ENCODE results near the gene VSTM2A.
"Not testable (repeated sequence)": the region's sequence is repeated elsewhere in the genome, so short reads cannot be mapped to it uniquely, and the experiment has no call there.

VSTM2A gene, protein sequence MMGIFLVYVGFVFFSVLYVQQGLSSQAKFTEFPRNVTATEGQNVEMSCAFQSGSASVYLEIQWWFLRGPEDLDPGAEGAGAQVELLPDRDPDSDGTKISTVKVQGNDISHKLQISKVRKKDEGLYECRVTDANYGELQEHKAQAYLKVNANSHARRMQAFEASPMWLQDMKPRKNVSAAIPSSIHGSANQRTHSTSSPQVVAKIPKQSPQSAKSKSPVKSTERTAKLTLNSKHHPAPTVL

DNA sequence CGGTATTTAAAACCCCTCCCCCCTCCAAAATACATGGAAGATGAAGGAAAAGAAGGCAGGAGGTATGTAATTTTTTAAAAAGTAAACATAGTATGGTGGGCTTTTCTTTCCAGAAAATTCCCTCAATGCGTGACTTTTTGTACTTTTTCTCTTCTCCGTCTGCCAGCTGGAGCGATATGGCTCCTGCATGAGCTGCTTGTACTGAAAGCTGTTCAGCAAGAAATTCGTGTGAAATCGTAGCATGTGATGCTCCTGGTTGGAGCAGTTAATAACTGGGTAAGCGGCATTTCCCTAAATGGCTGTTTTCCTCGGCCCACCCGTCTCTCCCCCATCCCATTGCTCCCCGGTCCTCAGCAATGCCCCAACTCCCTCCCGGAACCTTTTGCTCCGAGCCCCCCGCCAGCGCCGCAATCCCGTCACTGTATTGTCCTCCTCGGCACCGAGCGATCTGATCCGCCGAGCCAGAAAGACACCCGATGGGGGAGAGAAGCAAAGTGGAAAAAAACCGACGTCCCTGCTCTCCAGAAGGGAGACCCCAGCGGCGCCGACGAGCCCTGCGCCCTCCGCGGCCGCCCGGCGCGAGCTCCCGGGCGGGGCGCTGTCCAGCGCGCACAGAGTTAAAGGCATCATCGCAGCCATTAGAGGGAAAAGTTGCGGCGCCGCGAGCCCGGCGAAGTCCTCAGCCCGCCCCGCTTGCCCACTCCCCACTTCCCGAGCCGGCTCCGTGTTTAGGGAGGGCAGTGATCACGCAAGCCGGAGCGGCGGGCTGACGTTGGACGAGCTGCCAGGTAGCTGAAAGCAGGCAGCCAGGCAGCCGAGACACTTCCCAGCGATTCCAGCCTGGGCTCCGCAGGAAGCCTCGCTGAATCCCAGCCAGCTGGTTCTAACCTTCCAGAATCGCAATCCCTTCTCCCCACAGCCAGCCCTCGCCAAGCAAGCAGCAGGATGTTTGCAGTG, at the start of gene VSTM2A:
Gene VSTM2A, plus strand, starts transcription at position 707 of the 957 bp plus-strand sequence. CDS start 356 bp downstream, outside the sequence.
- Histone ChIP-seq H3K27me3 (ENCODE audit: control insufficient read depth, low read length) (no peaks in the 10 kb centered on the region), H3K27ac (ENCODE audit: low read depth, low read length) (no peak within 1 kb of the TSS), H3K4me2 (ENCODE audit: low read length) (no peak within 1 kb of the TSS)

DNA sequence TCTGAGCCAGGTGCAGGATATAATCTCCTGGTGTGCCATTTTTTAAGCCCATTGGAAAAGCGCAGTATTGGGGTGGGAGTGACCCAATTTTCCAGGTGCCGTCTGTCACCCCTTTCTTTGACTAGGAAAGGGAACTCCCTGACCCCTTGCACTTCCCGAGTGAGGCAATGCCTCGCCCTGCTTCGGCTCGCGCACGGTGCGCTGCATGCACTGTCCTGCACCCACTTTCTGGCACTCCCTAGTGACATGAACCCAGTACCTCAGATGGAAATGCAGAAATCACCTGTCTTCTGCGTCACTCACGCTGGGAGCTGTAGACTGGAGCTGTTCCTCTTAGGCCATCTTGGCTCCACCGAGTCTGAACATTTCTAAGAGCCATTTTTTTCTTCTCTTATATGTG, 37.6 kb upstream of the VSTM2A start:
- H3K27ac ChIP-seq (ENCODE audit: low read depth, low read length); H3F3A ChIP-seq (ENCODE audit: control insufficient read depth, insufficient read depth); H3K4me3 ChIP-seq (ENCODE audit: low read length); H3K9me2 ChIP-seq (replicated peaks; ENCODE audit: control insufficient read depth, low read length); H4K20me1 ChIP-seq (ENCODE audit: control insufficient read depth, insufficient read depth, low read depth, low read length); H3K79me2 ChIP-seq (ENCODE audit: control insufficient read depth, low read length); H3K4me2 ChIP-seq (ENCODE audit: low read length); H3K4me1 ChIP-seq (ENCODE audit: control insufficient read depth, low read length); H3K36me3 ChIP-seq (ENCODE audit: control insufficient read depth, low read length); H3K9me3 ChIP-seq (ENCODE audit: control insufficient read depth, insufficient read depth, low read length); H3K27me3 ChIP-seq (ENCODE audit: control insufficient read depth, low read length): not testable (repeated sequence)

More for the DNA sequence above, at the start of gene VSTM2A:
- Histone ChIP-seq H4K20me1 (ENCODE audit: control insufficient read depth, insufficient read depth, low read depth, low read length) (no peaks in the 10 kb centered on the region), H3K4me1 (ENCODE audit: control insufficient read depth, low read length) (no peaks in the 10 kb centered on the region), H3F3A (ENCODE audit: control insufficient read depth, insufficient read depth) (no peaks in the 10 kb centered on the region), H3K9me2 (replicated peaks; ENCODE audit: control insufficient read depth, low read length) (no peaks in the 10 kb centered on the region), H3K79me2 (ENCODE audit: control insufficient read depth, low read length) (no peaks in the 10 kb centered on the region), H3K9me3 (ENCODE audit: control insufficient read depth, insufficient read depth, low read length) (peaks cover 3% of the 10 kb centered on the region; the same call in 1 of the 2 replicates), H3K4me3 (ENCODE audit: low read length) (no peak within 1 kb of the TSS), H3K36me3 (ENCODE audit: control insufficient read depth, low read length) (no peaks in the 10 kb centered on the region)
- no peak for TF ChIP-seq EZH2phosphoT487 (IDR thresholded peaks at IDR 0.05; ENCODE audit: borderline replicate concordance, low read length)
- TF ChIP-seq CTCF (IDR thresholded peaks at IDR 0.05; ENCODE audit: low read depth, low read length, poor library complexity, severe bottlenecking) = no peak

DNA sequence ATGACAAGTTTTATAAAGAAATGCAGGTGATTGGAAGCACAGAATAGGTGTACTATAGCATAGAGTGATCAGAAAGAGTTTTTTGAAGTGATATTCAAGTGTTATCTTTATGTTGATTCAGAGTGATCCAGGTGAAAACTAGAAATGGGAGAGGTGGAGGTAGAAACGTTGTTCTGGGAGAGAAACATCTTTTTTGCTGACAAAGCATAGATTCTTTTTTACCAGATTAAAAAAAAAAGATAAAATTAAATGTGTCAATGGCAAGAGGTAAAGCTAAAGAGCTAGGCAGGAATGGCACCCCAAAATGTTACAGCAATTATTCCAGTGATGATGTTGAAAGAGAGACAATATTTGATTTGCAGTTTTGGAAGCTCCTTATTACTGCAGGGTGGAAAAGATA, 12.6 kb upstream of the VSTM2A start:
- no peaks in the 10 kb centered on the region for H3K4me1 ChIP-seq (ENCODE audit: control insufficient read depth, low read length)
- no peak overlapping the region for H3K4me2 ChIP-seq (ENCODE audit: low read length)
- no peaks in the 10 kb centered on the region for H3K79me2 ChIP-seq (ENCODE audit: control insufficient read depth, low read length)
- H3K36me3 ChIP-seq (ENCODE audit: control insufficient read depth, low read length) = no peaks in the 10 kb centered on the region
- no peaks in the 10 kb centered on the region for H3F3A ChIP-seq (ENCODE audit: control insufficient read depth, insufficient read depth)
- H3K9me3 ChIP-seq (ENCODE audit: control insufficient read depth, insufficient read depth, low read length) = peaks cover 3% of the 10 kb centered on the region; the same call in 1 of the 2 replicates
- no peak for TF ChIP-seq CTCF (IDR thresholded peaks at IDR 0.05; ENCODE audit: low read depth, low read length, poor library complexity, severe bottlenecking)
- TF ChIP-seq EZH2phosphoT487 (IDR thresholded peaks at IDR 0.05; ENCODE audit: borderline replicate concordance, low read length) = no peak
- no peak overlapping the region for H3K27ac ChIP-seq (ENCODE audit: low read depth, low read length)
- H3K9me2 ChIP-seq (replicated peaks; ENCODE audit: control insufficient read depth, low read length) = no peaks in the 10 kb centered on the region
- H3K4me3 ChIP-seq (ENCODE audit: low read length) = no peak overlapping the region
- no peaks in the 10 kb centered on the region for H3K27me3 ChIP-seq (ENCODE audit: control insufficient read depth, low read length)
- no peaks in the 10 kb centered on the region for H4K20me1 ChIP-seq (ENCODE audit: control insufficient read depth, insufficient read depth, low read depth, low read length)

DNA sequence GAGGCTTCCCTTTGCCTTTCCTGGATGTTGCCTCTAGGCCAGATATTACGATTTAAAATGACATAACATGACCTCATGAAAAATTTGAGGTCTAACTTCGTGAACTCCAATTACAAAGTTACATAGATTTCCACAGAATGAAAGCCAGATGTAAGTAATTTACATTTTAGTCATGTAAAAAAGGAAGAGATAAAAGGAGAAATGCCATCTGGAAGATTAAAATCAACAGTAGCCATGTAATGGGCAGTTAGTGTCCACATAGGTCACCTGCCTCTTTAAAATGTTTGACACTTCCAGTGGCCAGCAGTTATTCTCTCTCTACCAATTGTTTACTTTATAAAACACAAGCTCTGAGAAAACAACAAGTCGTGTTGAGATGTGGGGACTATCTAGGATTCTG, 4.1 kb upstream of the VSTM2A start:
- Histone ChIP-seq H3K4me3 (ENCODE audit: low read length) (no peak overlapping the region), H3K27me3 (ENCODE audit: control insufficient read depth, low read length) (no peaks in the 10 kb centered on the region), H3K9me3 (ENCODE audit: control insufficient read depth, insufficient read depth, low read length) (peaks cover 3% of the 10 kb centered on the region; the same call in 1 of the 2 replicates), H3K36me3 (ENCODE audit: control insufficient read depth, low read length) (no peaks in the 10 kb centered on the region), H3K27ac (ENCODE audit: low read depth, low read length) (no peak overlapping the region), H3K9me2 (replicated peaks; ENCODE audit: control insufficient read depth, low read length) (no peaks in the 10 kb centered on the region), H3K4me1 (ENCODE audit: control insufficient read depth, low read length) (no peaks in the 10 kb centered on the region), H3K4me2 (ENCODE audit: low read length) (no peak overlapping the region), H4K20me1 (ENCODE audit: control insufficient read depth, insufficient read depth, low read depth, low read length) (no peaks in the 10 kb centered on the region), H3K79me2 (ENCODE audit: control insufficient read depth, low read length) (no peaks in the 10 kb centered on the region), H3F3A (ENCODE audit: control insufficient read depth, insufficient read depth) (no peaks in the 10 kb centered on the region)
- TF ChIP-seq CTCF (IDR thresholded peaks at IDR 0.05; ENCODE audit: low read depth, low read length, poor library complexity, severe bottlenecking) (no peak), EZH2phosphoT487 (IDR thresholded peaks at IDR 0.05; ENCODE audit: borderline replicate concordance, low read length) (no peak)
